Measurements from ENCODE around the gene CHERP. TPM values are rescaled to one million over a fixed set of nuclear protein-coding genes. Genes with fewer than 3 reads are reported as not detected.

Gene CHERP
- total and polyA plus RNA-seq, 2 of the 13 experiments (the other 11 are each of a cell fraction or from before 2014, with no cell fraction given), result 4.3 to 5.4 TPM

- no peaks in the 10 kb centered on the region for H3K27me3 ChIP-seq (ENCODE audit: control insufficient read depth in 1 of 2, insufficient read depth in 2 of 2, low read length in 2 of 2)
- in situ Hi-C loops (cut with HindIII; ENCODE audit: extremely low pct_ligation_motif_present, low pct_unique_long_range_greater_than_20kb) (no loop called here), intact Hi-C loops (cut with micrococcal nuclease; ENCODE audit: unreplicated experiment) (no loop called here)
- TF ChIP-seq ZNF350 (CRISPR knock-in tag; IDR thresholded peaks at IDR 0.05; ENCODE audit: borderline replicate concordance, low read depth) (no peak), HMGA1 (CRISPR knock-in tag; conservative IDR thresholded peaks at IDR 0.05) (no peak), TFAP4 (IDR thresholded peaks at IDR 0.05; ENCODE audit: borderline replicate concordance, low read depth) (no peak), KDM5A (IDR thresholded peaks at IDR 0.05; ENCODE audit: borderline replicate concordance, low read length) (no peak), ZNF367 (CRISPR knock-in tag; IDR thresholded peaks at IDR 0.05; ENCODE audit: borderline replicate concordance) (no peak), ZNF224 (CRISPR knock-in tag; IDR thresholded peaks at IDR 0.05) (no peak)
- H3K4me1 ChIP-seq (ENCODE audit: insufficient read depth, low read length), result peaks cover 16% of the 10 kb centered on the region
- H3K4me3 ChIP-seq (replicated peaks in 1 of 3; ENCODE audit: insufficient read depth in 1 of 3, low read depth in 2 of 3, low read length in 3 of 3), result no peak overlapping the region
- POLR2A ChIA-PET, result no interaction called here
- BruUV-seq (replicated peaks), result no TSS peak
- H3K9me3 ChIP-seq (ENCODE audit: low read length), result no peaks in the 10 kb centered on the region
- no peaks in the 10 kb centered on the region; a peak in 1 of 5 replicates for H3K36me3 ChIP-seq (replicated peaks in 1 of 2; ENCODE audit: control insufficient read depth in 1 of 2, insufficient read depth in 2 of 2, low read length in 2 of 2)
- H3K79me2 ChIP-seq (ENCODE audit: insufficient read depth, low read length), result peaks cover 85% of the 10 kb centered on the region
- ATAC-seq, result no peak
- no CpG with 5 or more reads among the region's 9 CpGs for WGBS (ENCODE audit: low lambda C conversion rate)
- H3K4me2 ChIP-seq (ENCODE audit: low read depth, low read length), result no peak overlapping the region
- DNase-seq (ENCODE audit: low spot score), result no peak
- no peak overlapping the region for H3K9ac ChIP-seq (ENCODE audit: insufficient read depth, low read depth, low read length)
- peaks cover 9% of the 10 kb centered on the region for H4K20me1 ChIP-seq (ENCODE audit: insufficient read depth, low read length)
- H2AFZ ChIP-seq (ENCODE audit: low read length), result no peak overlapping the region
- H3K27ac ChIP-seq (ENCODE audit: extremely low read length, insufficient read depth, low read length), result no peak overlapping the region
- FAIRE-seq, result no peak
- CTCF ChIA-PET (ENCODE audit: low intra/inter-chr PET ratio, low total read pairs), result no interaction called here
Measured at GRCh38 chr19:16586477-16586871, 44.2 kb upstream of the CHERP start.

GRCh38 chr19:16585808-16586476, 43.7 kb upstream of the CHERP start:
- Histone ChIP-seq H4K20me1 (ENCODE audit: insufficient read depth, low read length) (peaks cover 9% of the 10 kb centered on the region; the same call in 1 of the 2 replicates), H2AFZ (ENCODE audit: low read length) (no peak overlapping the region), H3K36me3 (replicated peaks in 1 of 2; ENCODE audit: control insufficient read depth in 1 of 2, insufficient read depth in 2 of 2, low read length in 2 of 2) (no peaks in the 10 kb centered on the region; a peak in 1 of 5 replicates), H3K4me1 (ENCODE audit: insufficient read depth, low read length) (peaks cover 16% of the 10 kb centered on the region), H3K4me2 (ENCODE audit: low read depth, low read length) (no peak overlapping the region), H3K4me3 (replicated peaks in 1 of 3; ENCODE audit: insufficient read depth in 1 of 3, low read depth in 2 of 3, low read length in 3 of 3) (no peak overlapping the region), H3K79me2 (ENCODE audit: insufficient read depth, low read length) (peaks cover 85% of the 10 kb centered on the region), H3K9me3 (ENCODE audit: low read length) (no peaks in the 10 kb centered on the region), H3K27me3 (ENCODE audit: control insufficient read depth in 1 of 2, insufficient read depth in 2 of 2, low read length in 2 of 2) (no peaks in the 10 kb centered on the region), H3K9ac (ENCODE audit: insufficient read depth, low read depth, low read length) (no peak overlapping the region), H3K27ac (ENCODE audit: extremely low read length, insufficient read depth, low read length) (no peak overlapping the region)
- TF ChIP-seq ZFYVE20 (CRISPR knock-in tag; IDR thresholded peaks at IDR 0.05; ENCODE audit: borderline replicate concordance, low read depth) (no peak), DBP (CRISPR knock-in tag; IDR thresholded peaks at IDR 0.05; ENCODE audit: not compliant biosample characterization) (no peak), HOXA7 (CRISPR knock-in tag; IDR thresholded peaks at IDR 0.05) (no peak), ZNF12 (CRISPR knock-in tag; IDR thresholded peaks at IDR 0.05) (no peak), CBX2 (IDR thresholded peaks at IDR 0.05; ENCODE audit: low read depth, low read length) (no peak), CBX2 (CRISPR knock-in tag; IDR thresholded peaks at IDR 0.05; ENCODE audit: low read depth) (no peak), ZBTB34 (CRISPR knock-in tag; IDR thresholded peaks at IDR 0.05) (no peak)
- in situ Hi-C loops (cut with HindIII; ENCODE audit: extremely low pct_ligation_motif_present, low pct_unique_long_range_greater_than_20kb), result no loop called here
- 90% methylated on average over 6 of the region's 11 CpGs for WGBS (ENCODE audit: low lambda C conversion rate)
- FAIRE-seq (no peak), ATAC-seq (no peak), DNase-seq (ENCODE audit: low spot score) (no peak)
- POLR2A ChIA-PET, result no interaction called here
- intact Hi-C loops (cut with micrococcal nuclease; ENCODE audit: unreplicated experiment), result no loop called here
- CTCF ChIA-PET (ENCODE audit: low intra/inter-chr PET ratio, low total read pairs), result no interaction called here
- BruUV-seq (replicated peaks), result no TSS peak

Measured in HepG2 (cell line).